Measurements from ENCODE around the gene ZSCAN31.
"Not testable (repeated sequence)": the region's sequence is repeated elsewhere in the genome, so short reads cannot be mapped to it uniquely, and the experiment has no call there.

Gene ZSCAN31

DNA sequence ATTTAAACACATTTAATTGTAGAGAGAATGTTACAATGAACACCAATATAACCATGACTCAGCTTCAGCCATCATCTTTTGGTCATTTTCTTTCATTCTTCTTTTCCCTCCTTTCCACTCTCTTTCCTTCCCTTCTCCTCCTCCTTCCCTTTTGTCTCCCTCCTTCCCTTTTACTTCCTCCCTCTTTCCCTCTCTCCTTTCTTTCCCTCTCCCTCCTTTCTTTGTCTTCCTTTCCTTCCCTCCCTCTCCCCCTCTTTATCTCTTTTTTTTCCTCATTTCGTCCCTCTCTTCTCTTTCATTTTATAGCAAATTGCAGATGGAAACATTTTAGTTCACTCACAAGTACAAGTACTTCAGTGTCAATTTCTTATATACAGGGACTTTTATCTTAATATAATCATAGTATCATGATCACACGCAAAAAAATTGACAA is 15.6 kb upstream of the ZSCAN31 start:
- DNase-seq = no peak

DNA sequence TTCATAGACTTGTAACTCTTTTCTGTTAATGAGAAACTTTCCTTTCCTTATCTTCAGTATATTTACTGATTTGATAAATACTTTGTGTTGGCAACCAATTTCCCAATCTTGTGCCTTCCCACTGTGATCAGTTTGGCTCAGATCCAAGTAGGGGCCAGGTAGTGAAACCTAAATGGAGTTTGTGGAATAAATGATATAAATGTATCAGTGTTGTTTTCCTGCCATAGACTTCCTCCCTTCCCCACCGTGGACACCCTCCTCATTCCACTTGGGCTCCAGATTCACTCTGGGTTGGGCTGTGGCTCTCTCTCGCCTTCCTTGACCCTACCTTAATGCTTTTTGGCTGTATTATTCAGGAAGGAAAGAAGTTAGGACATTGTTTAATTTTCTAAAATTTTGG is 15.1 kb upstream of the ZSCAN31 start:
- no peak for DNase-seq

DNA sequence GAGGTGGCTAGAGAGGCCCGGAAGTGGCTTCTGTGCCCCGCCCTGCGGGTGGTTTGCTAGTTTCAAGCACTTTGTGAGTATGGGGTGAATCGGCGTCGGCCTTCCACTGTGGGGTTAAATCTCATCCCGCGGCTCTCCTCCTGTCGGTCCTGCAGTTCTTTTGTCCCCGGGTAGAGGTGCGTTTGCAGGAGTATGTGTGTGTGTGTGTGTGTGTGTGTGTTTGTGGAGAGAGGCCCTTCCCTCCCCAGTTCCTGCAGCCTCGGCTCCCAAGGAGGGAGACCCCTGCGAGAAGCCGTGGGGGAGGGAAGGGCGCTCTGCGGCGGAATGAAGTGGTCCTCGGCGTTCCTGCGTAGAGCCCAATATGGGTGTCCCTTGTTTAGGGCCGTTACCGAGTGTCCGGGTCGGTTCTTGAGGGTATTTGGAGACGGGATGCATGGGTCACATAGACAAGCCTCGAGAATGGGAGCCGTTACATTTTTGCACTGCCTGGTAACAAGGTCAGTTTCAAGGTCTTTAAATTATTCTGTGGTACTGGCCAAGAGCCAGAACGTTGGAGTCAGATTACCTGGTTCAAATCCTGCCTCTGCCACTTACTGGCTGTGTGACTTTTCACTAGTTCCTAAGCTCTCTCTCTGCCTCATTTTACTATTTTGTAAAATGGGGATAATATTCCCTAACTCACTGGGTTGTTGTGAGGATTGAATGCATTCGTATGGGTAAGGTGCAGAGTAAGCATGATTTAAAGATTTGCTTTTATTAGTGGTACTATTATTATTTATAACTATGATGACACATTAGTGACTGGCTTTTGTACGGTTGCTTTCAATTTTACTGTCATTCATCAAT is 14.2 kb upstream of the ZSCAN31 start, which contains the start of gene ZKSCAN3:
TSS of gene ZKSCAN3 (plus strand) at position 56 of the 846 bp plus-strand sequence. CDS start 9,640 bp downstream, outside the sequence.
- DNase-seq = peak; percentile 91

DNA sequence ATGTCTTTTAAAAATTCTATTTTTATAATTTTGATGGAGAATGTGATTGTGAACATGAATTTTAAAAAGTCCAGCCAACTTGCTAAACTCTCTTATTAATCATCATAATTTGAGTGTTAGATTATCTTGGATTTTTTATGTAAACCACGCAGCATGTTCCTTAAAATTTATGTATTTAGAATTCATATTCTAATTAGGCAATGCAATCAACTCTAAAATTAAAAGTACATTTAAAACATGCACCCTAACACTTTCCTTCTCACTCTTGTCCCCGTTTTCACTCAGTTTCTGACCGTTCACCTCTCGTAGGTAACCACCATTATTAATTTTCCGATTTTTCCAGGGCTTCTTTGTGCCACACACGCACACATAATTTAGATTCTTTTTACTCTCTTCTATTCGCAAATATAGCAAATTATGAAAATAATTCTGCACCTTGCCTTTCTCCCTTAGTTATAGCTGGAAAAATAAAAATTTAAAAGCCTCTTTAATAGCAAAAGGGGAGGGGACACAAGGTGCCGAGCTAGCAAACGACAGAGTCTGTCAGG is 13.5 kb upstream of the ZSCAN31 start:
- no peak for DNase-seq

DNA sequence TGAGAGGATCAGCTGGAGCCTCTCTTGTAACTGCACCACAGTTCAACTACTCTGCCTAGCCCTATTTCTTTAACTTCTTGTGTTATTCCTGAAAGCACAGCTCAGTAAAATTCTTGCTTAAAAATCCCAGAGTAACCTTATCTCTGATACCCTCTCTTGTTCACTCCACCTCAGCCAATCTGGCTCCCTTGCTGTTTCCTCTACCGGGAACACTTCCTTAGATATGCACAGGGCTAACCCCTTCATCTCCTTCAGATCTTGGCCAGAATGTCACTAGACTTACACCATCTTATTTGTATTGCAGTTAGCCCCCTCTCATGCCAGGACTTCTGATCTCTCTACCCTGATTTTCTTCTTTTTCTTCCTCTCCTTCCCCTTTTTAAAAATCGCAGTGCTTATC is 11.2 kb upstream of the ZSCAN31 start:
- no peak for DNase-seq

DNA sequence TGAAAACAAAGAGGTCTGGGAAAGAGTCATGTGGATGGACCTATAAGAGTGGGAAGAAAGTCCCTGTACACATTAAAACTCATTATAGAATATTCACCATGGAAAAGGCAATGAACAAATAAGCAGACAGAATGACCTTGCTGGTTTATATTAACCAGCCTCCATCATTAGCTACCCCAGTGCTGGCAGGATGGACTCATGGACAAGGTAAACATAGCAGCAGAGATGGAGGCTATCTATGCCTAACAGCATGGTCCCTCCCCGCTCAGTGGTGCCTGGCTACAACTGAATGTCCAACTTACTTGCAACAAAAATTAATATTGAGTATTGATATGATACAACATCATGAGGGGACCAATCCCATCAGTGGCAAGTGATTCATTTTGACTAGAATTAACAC is 9.3 kb upstream of the ZSCAN31 start:
- DNase-seq = no peak

DNA sequence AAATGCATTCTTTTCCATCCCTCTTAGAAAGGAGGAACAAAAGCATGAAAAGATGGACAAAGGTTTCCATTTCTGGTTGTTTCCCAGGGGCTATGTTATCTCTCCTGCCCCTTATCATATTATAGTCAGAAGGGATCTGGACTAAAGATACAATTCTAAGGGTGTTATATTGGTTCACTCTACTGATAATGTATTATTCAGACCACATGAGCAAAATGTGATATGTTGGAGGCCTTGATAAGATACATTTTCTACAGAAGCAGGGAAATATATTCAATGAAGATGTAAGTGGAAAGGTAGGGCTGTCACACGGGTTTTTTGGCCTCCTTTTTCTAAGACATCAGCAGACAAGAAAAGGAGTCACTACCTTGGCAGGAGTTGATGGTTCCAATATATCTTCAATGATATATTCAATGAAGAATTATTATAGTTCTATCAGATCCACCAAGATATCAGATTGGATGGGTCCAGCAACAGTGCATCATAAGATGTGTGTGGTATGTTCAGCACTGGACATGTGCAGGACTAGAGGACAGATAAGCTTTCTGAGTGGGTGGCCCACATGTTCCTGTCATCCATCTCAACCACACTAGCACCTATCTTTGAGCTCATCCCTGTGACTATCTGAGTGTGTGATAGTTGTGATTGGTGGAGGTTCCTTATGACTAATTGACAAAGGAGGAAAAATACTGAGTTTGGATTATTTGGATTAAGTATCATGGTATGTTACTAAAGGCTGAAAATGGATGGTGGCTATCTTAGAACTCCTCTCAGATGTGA is 8.1 kb upstream of the ZSCAN31 start:
- no peak for DNase-seq

DNA sequence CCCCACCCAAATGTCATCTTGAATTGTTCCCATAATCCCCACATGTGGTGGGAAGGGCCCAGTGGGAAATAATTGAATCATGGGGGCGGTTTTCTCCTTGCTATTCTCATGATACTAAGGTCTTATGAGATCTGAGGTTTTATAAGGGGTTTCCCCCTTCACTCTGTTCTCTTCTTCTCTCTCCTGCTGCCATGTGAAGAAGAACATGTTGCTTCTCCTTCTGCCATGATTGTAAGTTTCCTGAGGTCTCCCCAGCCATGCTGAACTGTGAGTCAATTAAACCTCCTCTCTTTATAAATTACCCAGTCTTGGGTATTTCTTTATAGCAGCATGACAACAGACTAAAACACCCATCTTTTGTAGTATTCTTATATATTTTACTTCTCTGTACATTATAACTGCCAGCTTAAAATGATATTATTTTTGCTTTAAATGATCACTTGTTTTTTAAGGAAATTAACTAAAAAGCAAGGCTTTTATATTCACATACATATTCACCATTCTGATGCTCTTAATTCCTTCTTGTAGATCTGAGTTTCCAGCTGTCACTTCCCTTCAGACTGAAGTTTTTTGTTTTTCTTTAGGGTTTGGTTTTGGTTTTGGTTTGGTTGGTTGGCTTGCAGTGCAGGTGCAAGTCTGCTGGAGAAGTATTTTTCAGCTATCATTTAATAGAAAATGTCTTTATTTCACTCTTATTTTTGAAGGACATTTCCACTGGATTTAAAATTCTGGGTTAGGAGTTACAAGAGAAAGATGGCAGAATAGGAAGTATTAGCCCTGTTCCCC is 4.6 kb upstream of the ZSCAN31 start:
- DNase-seq = no peak

DNA sequence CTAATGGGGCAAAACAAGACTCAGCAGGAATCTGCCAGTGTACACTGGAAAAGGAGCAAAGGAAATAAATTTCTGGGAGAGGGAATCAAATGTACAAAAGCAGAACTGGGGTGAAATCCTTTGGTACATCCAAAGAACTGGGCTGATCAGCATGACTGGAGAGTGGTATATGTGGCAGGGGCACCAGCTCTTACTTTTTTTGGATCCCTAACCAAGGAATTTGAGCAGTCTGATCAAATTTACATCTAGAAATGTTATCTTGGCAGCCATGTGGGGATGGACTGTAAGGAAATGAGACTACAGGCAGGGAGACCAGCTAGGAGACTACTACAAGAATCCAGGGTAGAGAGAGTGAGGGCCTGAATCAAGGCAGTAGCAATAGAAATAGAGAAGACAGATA is 1.2 kb upstream of the ZSCAN31 start:
- DNase-seq = no peak

DNA sequence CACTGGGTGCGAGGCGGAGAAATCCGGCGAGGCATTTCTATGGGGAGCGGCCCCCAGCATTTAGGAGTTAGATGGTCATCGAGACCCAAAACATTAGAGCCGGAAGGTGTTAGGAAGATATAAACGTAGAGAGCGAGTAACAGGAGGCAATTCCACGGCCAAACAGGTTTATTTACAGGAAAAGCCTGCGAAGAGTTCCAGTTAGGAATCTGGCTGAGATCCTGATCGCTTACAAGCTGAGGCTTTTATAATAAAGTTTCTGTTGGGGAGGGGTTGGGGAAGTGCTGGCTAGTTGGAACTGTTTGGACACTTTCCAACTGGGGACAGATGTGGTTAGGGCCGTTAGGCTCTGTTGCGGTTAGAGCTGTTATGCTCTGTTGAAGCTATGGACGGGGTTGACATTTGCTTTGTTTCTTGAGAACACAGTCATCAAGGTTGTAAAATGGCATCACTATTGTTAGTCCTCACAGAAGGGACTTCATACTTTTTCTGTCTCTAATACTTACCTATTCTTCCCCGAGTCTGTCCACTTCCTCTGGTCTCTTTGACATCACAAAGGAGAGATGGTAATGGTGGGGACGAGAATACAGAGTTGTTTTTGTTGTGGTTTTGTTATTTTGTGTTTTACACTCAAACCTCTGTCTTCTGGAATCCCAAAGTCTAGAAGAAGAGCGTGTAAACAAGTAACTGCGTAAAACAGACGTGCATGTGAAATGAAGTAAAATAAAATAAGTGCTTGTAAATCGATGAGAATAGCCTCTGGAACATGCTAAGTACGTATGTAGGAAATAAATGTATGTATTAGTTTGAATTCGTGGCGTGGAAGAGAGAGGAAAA is 554 bp upstream of the ZSCAN31 start:
- DNase-seq = peak; percentile 14

DNA sequence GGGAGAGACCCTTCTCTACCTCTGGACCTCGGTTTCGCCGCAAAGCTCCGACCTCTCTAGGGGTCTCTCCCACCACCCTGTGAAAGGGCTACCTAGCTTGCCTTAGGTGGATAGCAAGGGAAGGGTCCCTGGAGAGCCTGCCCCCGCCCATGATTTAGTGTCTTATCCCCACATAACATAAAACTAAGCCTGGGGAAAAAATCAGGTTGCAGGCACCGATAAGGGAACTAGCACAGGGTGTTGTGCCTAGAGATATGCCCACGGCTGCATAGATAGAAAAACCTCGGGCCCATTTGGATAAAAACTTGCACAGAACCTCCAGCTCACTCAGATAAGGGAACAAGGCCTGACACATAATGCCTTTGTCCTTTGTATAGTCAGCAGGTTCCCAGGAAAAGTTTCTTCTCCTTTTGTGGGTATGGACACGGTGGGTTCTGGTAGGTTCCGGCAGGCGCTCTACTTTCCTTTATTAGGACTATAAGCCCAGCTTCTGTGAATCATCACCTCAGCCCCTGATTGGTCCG is 846 bp downstream of the ZSCAN31 start:
- DNase-seq = no peak

DNA sequence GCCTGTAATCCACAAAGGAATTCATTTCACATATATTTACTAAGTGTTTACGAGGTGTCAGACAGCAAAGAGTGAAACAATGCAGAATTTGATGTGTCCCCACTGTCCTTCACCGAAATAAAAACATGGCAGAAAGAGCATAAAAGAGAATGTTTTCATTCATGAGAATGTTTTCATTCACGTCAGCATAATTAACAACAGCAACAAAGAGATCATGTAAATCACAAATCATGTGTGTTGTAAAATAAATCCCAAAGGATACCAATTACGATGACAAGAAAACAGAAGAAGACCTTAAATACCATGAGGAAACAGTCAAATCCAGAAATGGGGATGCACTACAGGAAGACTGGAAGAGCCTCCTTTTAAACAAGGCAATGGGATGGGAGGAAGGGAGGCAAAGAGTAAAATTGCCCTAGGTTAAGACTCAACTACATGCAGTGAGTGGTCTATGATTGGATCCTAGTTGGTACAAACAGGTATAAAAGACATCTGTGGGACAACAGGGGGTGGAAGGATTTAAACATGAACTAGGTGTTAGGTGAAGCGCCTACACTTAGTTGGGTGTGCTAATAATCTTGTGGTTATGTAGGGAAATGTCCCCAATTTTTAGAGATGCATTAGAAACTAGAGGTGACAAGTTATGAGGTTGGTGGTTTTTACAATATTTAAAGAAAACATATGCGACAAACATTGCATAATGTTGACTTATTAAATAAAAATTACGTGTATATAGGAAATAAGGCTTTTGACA is 1.5 kb downstream of the ZSCAN31 start:
- DNase-seq = no peak

DNA sequence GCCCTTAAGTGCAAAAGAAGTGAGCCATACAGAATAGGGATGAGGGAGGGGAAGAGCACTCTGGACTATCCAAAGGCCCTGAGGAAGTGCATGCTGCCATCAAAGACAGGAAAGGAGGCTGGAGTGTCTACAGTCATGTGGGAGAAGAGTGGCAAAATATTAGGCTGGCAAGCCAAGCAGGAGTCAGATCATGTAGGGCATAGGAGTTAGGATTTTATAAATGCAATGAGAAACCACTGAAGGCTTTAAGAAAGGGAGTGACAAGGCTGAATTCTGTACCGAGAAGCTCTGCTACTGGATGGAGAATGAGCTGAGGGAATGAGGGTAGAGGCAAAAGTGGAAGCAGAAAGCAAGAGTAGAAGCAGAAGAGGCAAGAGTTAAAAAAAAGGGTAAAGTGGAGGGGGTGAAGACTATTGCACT is 2.3 kb downstream of the ZSCAN31 start:
- DNase-seq = no peak

DNA sequence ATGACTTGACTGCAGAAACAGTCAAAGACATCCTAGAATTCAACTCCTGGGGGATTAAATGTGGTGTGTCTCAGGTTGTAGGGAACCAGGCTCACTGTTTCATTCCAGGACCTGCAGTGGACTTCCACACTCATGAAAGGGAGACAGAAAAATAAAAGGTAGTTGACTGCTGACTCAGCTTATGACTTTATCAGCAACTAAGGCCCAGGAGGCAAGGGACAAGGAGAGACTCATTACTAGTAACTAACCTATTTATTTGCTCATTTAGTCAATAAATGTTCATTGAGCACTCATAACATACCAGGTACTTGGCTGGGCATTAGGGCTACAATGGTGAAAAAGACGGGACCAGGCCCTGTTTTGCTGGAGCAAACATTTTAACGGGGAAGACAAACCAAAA is 2.9 kb downstream of the ZSCAN31 start:
- DNase-seq = no peak

DNA sequence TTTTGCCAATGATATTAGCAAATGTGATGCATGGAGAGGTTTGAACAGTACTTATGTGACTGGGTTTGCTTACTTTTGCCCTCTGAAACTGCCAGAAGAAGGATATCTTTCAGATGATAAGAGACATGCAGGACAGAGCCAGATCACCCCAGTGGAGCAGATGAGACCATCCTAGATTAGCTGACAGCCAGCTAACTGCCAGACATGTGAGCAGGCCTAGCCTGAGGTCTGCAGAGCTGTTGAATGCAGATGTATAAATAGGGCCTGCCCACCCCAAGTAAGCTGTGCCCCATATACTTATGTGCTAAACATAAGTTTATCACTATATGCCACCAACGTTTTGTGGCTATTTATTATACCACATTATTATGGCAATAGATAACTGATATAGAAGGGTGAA is 5.9 kb downstream of the ZSCAN31 start:
- DNase-seq = no peak

DNA sequence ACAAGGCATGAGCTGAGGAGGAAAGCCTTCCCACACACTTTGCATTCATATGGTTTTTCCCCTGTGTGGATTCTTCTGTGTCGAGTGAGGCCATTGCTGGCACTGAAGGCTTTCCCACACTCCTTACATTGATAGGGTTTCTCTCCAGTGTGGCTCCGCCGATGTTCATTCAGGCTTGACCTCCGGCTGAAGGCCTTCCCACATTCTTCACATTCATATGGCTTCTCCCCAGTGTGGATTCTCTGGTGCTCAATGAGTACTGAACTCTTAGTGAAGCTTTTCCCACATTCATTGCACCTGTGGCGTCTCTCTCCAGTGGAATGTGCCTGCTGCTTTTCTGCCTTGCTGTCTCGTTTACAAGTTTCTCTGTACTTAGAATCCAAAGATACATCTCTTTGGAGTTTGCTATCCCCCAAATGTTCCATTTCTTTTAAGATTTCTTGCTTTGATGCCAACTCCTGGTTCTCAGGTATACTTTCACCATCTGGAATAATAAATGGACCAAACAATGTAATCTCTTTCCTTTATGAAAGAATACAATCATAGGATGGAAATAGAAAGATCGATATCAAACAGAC is 9.5 kb downstream of the ZSCAN31 start:
- DNase-seq = no peak

DNA sequence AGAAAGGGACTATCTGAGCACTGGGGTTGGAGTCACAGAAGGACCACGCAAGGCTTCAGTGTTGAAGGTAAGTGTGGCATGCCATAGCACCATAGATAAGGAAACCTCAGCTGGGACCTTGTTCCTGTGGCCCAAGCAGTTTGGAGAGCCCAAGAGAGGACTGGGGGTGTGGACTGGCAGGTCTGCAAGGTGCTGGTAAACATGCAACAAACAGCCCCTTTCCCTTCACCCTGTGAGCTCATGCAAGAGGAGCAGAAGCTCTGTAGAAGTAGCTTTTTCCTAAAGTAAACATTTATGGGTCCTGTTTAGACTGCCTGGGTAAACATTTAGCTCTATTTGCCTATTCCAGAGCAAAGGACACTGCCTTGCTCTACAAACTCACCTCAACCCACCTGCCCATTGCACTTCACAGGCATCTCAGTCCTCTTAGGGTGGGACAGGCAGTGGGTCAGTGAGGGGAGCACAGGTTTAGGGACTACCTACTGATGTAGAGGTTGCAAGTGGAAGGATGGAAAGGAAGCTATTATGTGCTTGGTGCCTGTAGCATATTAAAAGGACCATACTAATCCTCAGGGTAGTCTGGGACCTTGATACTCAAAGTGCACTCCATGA is 12.0 kb downstream of the ZSCAN31 start:
- no peak for DNase-seq

DNA sequence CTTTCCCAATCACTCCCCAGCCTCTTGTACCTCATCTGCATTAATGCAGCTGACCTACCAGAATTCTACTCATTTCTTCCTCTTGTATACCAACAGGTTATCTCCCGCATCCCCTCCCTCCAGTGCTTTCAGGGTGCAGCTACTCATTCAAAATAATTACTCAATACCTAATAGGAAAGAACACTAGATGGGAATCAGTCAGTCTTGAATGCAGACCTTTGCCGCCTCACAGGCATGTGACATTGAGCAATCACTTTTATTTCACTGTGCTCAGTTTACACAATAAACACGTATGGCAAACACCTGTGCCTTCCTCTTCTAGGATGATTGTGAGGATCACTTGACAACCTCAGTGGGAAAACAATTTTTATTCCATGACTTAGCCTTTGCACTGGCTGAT is 13.3 kb downstream of the ZSCAN31 start:
- no peak for DNase-seq

DNA sequence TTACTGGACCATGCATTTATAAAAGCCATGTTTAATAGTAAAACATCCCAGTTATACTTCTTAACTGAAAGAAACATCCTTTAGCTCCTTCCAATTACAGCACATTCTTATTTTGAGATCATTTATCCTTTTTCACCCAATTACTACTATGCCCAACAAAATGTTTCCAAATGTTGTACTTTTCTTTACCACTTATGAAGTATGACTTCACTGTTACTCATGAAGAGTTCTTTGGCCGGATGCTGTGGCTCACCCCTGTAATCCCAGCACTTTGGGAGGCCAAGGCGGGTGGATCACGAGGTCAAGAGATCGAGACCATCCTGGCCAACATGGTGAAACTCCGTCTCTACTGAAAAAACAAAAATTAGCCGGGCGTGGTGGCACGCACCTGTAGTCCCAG is 18.1 kb downstream of the ZSCAN31 start:
- DNase-seq = not testable (repeated sequence)

DNA sequence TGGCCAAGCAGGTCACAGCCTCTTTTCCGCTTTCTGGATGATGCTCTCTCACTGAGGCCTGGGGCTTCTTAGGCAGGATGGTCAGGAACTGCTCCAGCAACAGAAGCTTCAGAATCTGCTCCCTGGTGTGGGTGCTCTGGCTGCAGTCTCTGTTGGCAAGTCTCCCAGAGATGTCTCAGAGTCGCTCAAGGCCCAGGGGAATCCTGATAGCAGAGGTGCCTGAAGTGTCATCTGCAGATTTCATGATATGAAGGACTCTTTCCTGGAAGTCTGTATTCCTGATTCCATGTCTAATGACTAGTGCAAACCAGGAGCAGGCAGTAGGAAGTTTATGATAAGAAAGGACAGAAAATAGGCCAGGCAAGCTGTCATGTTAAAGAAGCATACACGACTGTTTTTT is 20.3 kb downstream of the ZSCAN31 start:
- DNase-seq = no peak
